HG02610 (cell line): Measurements from ENCODE around the gene NEK7.
"Not testable (repeated sequence)": the region's sequence is repeated elsewhere in the genome, so short reads cannot be mapped to it uniquely, and the experiment has no call there.

Source experiments
- ATAC-seq: cut with Tn5 transposase; IDR thresholded peaks from one replicate; pipeline ENCODE4 v1.9.1; 2021; ENCODE audit warnings: mild to moderate bottlenecking, moderate library complexity; ENCODE audit not compliant: unreplicated experiment

The NEK7 gene

DNA sequence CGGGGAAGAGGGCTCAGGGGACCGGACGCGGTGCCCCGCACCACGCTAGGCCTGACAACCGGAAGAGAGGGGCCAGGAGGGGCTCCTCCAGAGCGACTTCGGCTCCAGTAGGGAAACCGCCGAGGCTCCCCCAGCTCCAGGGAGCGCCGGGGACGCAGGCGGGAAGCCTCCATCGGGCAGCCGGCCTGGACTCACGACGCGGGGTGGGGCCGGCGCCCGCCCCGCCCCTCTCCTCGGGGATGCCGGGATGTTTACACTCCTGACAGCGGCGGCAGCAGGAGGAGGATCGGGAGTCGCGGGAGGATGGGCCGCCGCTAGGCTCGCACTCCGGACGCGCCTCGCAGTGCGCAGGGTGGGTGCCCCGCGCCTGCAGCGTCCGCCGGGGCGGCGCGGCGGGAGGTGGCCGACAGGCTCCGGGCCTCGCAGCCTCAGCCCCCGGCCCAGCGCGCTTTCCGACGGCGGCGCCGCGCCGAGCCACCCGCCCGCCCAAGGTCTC is at the start of gene NEK7:
Gene NEK7 (plus strand): TSS at position 254 of the 496 bp plus-strand sequence. CDS start 75,583 bp downstream, outside the sequence.
- peak; percentile 46 for ATAC-seq

DNA sequence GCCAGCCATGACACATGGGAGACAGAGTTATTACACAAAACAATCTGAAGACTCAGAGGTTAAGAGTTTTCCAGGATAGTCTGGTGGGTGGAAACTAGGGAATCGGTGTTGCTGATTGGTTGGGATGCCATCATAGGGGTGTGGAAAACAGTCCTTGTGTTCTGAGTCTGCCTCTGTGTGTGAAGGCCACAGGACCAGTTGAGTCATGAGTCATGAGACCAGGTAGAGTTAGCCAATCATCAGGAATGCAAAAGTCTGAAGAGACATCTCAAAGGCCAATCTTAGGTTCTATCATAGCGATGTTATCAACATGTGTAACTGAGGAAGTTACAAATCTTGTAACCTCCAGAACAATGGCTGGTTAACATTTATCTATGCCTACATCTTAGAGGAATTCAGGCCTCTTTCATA is 49.7 kb upstream of the NEK7 start:
- ATAC-seq, result no peak

GRCh38 chr1:198108636-198109370 is 48.0 kb upstream of the NEK7 start:
- no peak for ATAC-seq

DNA sequence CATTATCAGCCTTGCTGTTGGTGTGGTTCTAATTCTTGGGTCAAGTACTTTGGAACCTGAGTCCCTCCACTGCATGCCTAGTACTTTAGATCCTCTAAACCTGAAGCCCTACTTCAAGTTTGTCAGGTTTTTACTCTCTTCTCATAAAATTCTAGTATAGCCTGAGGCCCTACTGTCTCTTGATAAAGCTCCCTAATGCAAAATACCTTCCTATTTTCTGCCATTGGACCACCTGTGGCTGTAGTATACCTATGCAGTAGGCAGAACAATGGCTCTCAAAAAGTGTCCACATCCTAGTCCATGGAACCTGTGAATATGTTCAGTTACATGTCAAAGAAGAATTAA is 47.5 kb upstream of the NEK7 start:
- no peak for ATAC-seq

DNA sequence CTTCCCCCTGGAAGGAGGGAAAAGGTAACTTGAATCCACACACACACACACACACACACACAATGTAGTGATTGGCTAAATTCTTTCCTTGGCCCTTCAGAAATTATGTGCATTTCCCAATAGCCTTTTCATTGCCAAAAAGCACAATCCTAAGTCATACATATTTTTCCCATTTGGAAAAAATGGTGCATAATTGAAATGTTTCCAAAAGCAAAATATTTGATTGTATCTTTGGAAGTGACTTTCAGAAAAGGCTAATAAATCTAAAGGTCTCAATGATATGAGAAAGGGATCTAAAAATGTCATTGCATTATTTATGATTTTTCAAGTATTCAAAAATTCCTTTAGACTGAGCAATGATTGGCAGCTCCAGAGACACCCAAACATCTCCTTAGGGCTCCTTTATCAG is 43.5 kb upstream of the NEK7 start:
- ATAC-seq, result no peak

DNA sequence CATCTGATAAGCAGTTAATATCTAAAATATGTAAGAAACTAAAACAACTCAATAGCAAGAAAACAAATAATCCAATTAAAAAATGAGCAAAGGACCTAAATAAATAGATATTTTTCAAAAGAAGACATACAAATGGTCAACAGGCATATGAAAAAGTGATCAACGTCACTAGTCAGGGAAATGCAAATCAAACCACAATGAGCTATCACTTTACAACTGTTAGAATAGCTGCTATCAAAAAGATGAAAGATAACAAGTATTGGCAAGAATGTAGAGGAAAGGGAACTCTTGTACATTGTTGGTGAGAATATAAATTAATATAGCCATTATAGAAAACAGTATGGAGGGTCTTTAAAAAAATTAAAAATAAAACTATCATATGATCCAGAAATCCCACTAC is 40.7 kb upstream of the NEK7 start:
- no peak for ATAC-seq

- ATAC-seq, result no peak
Observed at GRCh38 chr1:198116469-198116868, 40.3 kb upstream of the NEK7 start.

- no peak for ATAC-seq
Observed at GRCh38 chr1:198117267-198117666, 39.5 kb upstream of the NEK7 start.

DNA sequence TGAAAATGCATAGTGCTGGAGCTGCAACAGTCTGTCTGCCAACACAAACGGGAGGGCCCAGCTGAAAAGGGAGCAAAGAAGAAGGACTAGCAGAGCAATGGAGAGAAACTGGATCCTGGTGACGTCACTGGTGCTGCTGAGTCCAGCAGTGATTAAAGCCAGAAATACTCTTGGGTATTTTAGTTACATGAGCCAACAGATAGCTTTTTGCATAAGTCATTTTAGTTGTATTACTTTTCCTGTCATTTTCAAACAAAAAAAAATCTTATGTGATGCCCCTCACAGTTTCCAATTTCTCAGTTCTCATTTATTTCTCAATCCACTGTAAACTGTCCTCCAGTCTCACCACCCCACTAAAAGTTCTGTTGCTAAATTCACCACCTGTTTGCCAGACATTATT is 38.7 kb upstream of the NEK7 start:
- no peak for ATAC-seq

DNA sequence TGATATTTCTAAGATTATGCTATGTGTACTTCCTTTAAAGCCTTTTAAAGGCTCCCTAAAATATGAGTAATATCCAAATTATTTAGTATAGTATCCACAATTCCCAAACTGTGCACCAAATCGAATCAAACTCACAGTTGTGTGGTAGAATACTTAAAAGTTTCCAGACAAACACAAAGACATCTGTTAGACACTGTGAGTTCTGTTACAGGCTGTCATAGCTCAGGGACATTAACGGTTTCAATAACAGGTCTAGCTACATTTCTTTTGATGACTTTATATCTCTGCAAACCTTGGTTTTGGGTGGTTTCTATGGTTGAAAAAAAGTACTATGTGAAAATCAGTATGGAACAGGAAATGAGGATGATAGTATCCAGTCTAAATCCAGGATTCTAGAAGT is 36.9 kb upstream of the NEK7 start:
- ATAC-seq, result no peak

GRCh38 chr1:198121056-198121826 is 35.6 kb upstream of the NEK7 start:
- ATAC-seq, result no peak

GRCh38 chr1:198122693-198123092 is 34.1 kb upstream of the NEK7 start:
- ATAC-seq, result no peak

- no peak for ATAC-seq
Observed at GRCh38 chr1:198123133-198123532, 33.7 kb upstream of the NEK7 start.

GRCh38 chr1:198124673-198125072 is 32.1 kb upstream of the NEK7 start:
- no peak for ATAC-seq

GRCh38 chr1:198125995-198126735 is 30.6 kb upstream of the NEK7 start:
- ATAC-seq, result no peak

- ATAC-seq, result no peak
Observed at GRCh38 chr1:198128533-198128932, 28.3 kb upstream of the NEK7 start.

DNA sequence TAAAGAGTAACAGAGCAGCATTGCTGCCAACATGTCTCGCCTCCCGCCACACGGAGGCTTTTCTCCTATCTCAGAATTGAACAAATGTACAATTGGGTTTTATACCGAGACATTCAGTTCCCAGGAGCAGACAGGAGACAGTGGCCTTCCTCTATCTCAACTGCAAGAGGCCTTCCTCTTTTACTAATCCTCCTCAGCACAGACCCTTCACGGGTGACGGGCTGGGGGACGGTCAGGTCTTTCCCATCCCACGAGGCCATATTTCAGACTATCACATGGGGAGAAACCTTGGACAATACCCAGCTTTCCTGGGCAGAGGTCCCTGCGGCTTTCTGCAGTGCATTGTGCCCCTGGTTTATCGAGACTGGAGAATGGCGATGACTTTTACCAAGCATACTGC is 26.7 kb upstream of the NEK7 start:
- not testable (repeated sequence) for ATAC-seq

- ATAC-seq, result peak; percentile 80
Observed at GRCh38 chr1:198132060-198132781, 24.6 kb upstream of the NEK7 start.

DNA sequence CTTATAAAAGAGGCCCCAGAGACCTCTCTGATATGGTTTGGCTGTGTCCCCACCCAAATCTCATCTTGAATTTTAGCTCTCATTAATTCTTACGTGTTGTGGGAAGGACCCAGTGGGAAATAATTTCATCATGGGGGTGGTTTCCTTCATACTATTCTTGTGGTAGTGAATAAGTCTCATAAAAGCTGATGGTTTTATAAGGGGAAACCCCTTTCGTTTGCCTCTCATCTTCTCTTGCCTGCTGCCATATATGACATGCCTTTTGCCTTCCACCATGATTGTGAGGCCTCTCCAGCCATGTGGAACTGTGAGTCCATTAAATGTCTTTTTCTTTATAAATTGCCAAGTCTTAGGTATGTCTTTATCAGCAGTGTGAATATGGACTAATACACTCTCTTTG is 22.5 kb upstream of the NEK7 start:
- ATAC-seq, result no peak

GRCh38 chr1:198135366-198135765 is 21.4 kb upstream of the NEK7 start:
- ATAC-seq, result no peak
